HuH-7.5 (cell line): ENCODE measurements around the gene PHIP.

Experiments
- DNase-seq: peaks from one replicate; pipeline ENCODE4 v3.0.0; 2011; ENCODE audit warnings: low spot score

Gene PHIP

GRCh38 chr6:79070206-79070825 is 7.7 kb downstream of the PHIP start:
- DNase-seq, result no peak

DNA sequence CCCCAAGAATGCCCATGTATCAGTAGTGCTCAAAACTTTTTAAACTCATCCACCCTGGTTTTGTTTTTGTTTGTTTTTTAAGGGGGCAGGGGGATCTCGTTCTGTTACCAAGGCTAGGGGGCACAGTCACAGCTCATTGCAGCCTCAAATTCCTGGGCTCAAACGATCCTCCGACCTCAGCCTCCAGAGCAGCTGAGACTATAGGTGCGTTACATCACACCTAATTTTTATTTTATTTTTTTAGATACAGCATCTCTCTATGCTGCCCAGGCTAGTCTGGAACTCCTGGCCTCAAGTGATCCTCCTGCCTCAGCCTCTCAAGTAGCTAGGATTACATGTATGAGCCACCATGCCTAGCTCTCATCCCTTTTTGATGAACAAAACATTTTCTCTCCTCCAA is 11.2 kb downstream of the PHIP start:
- no peak for DNase-seq

- no peak for DNase-seq
Observed at GRCh38 chr6:79066330-79066729, 11.7 kb downstream of the PHIP start.

DNA sequence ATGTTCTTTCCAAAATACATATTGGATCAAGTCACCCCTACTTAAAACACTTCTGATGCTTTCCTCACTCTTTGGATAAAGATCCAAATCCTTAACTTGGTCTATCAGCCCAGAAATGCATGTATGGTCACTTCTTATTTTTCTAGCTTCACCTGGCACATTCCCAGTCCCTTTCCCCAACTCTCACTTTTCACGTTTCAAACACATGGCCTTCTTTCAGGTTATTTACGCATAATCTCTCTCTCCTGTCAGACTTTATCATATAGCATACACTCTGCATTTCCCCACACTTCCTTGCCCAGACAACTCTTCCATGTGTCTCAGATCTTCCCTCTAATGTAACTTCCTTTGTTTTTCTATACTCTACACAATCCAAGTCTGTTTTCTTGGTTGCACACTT is 12.8 kb downstream of the PHIP start:
- DNase-seq, result no peak

DNA sequence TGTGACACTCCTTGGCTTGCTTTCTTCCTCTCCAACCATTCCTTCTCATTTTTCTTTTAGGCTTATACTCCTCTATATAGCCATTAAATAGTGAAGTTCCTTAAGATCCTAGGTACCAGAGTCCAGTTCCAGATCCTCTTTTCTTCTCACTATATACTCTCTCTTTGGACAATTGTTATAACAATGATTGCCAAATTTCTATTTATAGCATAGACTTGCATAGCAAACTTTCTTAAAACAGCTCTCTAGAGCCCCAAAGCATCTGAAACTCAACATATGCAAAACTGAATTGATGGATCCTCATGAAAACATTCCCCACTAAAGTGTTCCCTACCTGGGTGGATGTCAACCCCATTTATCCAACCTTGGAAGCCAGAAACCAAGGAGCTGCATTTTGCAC is 13.4 kb downstream of the PHIP start:
- DNase-seq, result no peak

DNA sequence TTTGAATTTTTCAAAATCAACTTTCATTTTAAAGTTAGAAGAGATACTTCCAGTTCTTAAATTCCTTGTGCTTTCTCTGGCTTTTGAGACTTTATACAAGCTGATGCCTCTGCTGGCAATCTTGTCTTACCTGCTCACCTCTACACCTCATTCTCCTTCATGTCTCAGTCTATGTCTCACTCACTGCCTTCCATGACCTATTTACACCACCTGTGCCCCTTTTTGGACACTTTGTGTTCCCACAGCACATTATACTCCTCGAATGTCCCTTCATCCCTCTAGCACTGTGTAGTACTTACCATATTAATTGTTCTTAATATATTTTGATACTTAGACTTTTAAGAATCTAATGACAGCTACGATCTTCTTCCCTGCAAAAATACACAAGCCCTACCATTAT is 15.3 kb downstream of the PHIP start:
- no peak for DNase-seq

DNA sequence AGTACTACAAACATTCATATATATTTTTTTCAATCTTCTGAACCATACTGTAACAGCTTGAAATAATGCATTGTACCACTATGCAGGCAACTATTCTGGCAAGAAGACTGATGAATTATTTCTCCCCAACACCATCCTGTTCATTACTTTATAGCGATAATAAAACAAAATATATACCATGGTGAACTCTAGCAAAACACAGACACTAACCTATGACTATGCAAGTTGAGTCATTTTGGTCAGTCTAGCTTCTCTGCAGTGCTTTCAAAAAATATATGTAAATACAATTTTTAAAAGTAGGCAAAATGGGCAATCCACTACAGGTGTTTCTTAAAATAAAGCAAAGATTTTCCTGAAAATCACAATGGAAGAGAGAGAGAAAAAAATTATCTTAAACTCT is 20.3 kb downstream of the PHIP start:
- DNase-seq, result no peak

DNA sequence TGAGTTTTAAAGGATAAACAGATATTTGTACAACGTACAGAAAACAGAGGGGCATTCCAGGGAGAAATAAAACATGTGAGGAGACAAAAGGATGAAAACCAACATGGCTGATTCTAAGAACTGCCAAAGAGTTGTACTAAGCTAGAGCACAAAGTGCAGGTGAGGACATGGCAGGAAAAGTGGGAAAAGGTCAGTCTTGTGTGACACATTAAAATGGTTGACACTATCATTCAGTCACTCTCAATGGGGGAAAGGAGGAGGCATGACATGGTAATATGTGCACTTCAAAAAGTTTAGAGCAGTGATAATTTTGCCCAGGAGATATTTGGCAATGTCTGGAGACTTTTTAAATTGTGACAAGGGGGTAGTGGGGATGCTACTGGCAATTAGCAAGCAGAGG is 21.8 kb downstream of the PHIP start:
- no peak for DNase-seq

GRCh38 chr6:79048611-79049010 is 29.4 kb downstream of the PHIP start:
- no peak for DNase-seq

- DNase-seq, result no peak
Observed at GRCh38 chr6:79047072-79047471, 31.0 kb downstream of the PHIP start.

GRCh38 chr6:79045966-79046365 is 32.1 kb downstream of the PHIP start:
- no peak for DNase-seq

- no peak for DNase-seq
Observed at GRCh38 chr6:79042799-79043126, 35.3 kb downstream of the PHIP start.

GRCh38 chr6:79042088-79042798 is 35.8 kb downstream of the PHIP start:
- no peak for DNase-seq

GRCh38 chr6:79040083-79040482 is 38.0 kb downstream of the PHIP start:
- DNase-seq, result no peak

DNA sequence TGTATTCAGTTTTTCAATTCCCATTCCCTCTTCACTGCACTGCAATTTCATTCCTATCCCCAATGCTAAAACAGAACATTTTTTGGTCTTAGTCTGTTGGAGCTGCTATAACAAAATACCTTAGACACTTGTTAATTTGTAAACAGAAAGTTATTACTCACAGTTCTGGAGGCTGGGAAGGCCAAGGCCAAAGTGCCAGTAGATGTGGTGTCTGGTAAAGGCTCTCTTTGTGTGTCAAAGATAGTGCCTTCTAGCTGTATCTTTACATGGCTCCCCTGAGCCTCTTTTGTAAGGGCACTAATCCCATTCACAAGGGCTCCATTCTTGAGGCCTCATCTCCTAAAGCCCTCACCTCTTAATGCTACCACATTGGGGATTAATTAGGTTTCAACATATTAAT is 40.0 kb downstream of the PHIP start:
- DNase-seq, result no peak

DNA sequence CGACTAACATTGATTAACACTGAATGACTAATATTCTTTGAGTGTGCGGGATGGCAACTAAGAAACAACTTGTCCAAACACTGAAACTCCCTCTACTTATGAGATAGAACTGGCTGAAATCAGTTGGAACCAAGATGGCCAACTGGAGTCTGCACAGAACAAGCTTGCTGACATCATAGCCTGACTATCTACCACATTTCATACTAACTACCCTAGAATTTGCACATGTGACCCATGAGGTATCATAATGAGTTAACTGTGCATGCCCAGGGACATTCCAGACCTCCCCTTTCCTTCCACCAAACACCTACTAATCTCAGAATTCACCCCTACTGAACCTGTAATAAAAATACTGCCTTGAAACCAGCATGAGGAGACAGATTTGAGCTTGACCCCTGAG is 43.2 kb downstream of the PHIP start:
- DNase-seq, result no peak

DNA sequence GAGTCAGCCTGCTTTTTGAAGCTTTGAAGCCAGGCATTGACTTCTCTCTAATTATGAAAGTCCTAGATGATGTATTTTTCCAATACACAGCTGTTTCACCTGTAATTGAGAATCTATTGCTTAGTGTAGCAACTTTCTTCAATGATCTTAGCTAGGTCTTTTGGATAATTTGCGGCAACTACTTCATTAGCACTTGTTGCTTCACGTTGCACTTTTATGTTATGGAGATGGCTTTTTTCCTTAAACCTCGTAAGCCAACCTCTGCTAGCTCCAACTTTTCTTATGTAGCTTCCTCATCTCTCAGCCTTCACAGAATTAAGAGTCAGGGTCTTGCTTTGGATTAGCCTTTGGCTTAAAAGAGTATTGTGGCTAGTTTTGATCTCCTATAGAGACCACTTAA is 44.8 kb downstream of the PHIP start:
- no peak for DNase-seq

GRCh38 chr6:79031821-79032590 is 46.0 kb downstream of the PHIP start:
- DNase-seq, result no peak

- DNase-seq, result no peak
Observed at GRCh38 chr6:79030511-79030910, 47.5 kb downstream of the PHIP start.

- DNase-seq, result no peak
Observed at GRCh38 chr6:79030023-79030422, 48.0 kb downstream of the PHIP start.

DNA sequence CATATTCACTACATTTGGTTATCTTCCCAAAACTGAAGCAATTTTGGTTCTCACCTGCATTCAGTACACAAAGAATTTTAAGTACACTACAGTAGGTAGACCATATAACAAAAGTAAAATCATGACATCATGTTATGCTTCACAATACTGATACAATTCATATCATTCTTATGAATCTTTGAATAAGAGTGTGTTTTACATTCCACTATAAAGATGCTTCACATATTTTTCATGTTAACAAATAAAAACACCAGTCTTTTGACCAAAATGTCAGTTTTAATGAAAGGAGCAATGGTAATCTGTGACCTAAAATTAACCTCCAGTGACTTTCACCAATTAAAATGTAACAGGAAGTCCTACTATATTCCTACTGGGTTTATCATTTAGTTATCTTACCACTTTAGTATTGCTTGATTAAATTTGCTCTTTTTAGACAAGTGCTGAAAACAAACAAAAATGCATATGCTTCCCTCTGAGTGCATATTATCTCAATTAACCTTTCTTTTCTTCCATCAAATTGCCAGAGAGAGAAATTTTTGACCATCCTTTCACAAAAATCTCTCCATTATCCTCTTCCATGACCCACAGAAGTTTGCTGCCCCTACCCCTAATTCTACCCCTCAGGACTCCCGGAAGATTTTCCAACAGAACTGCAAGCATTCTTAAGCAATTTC is 49.3 kb downstream of the PHIP start:
- DNase-seq, result no peak

- no peak for DNase-seq
Observed at GRCh38 chr6:79011940-79012339, 66.1 kb downstream of the PHIP start.

DNA sequence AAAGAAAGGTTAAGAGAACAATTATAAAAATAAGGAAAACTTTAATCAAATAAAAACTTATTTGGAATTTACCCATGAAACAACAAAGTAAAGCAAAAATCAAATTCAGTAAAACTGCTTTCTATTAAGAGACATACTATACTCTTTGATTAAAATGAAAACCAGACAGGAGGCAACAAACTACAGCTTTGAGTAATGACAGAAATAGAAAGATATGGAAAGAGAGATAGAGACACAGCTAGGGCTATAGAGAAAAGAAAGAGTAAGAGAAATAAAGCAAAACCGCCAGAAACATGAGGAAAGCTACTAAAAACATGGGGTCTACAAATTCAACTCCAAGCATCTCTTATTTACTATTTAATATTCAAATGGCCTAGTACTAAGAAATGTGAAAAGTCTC is 67.6 kb downstream of the PHIP start:
- DNase-seq, result no peak
